SK-N-SH (cell line): ENCODE results near the gene DHX9. TPM values are rescaled to one million over a fixed set of nuclear protein-coding genes. Genes with fewer than 3 reads are reported as not detected.

Source experiments
- CTCF ChIA-PET: fragments of 300-600, 350-600 bp; formaldehyde crosslinking; extraction: SDS; loops from one replicate; lab custom pipeline; 2021; lab: Yijun Ruan, JAX
- POLR2A ChIA-PET: fragments of 350-600 bp; sonication (Branson Sonifier 250); formaldehyde crosslinking; extraction: SDS; loops from one replicate; lab custom pipeline; 2020; ENCODE audit warnings: antibody characterized with exemption, inconsistent platforms; lab: Yijun Ruan, JAX
- DNase-seq: peaks from one replicate; pipeline ENCODE4 v3.0.0; 2012
- H2AFZ ChIP-seq: fragments of 200-600 bp; sonication (generic); 2 replicates; pipeline ENCODE4 v1.8.1; 2016; ENCODE audit warnings: antibody characterized with exemption, mild to moderate bottlenecking, low read depth
- H3F3A ChIP-seq: fragments of 200-600 bp; sonication (generic); replicated peaks from 2 replicates; pipeline ENCODE3; 2016; ENCODE audit warnings: antibody characterized with exemption, mild to moderate bottlenecking; ENCODE audit not compliant: insufficient read depth
- H3K27ac ChIP-seq, 2 experiments: fragments of 200-500 bp in 1 of 2; fragments of 200-600 bp in 1 of 2; sonication (Bioruptor generic) in 1 of 2; sonication (generic), shearing (Covaris generic) in 1 of 2; 2 replicates each; pipeline versions ENCODE4 v1.5.1 to v1.6.1; 2014 to 2016; ENCODE audit warnings: low read depth in 2 of 2, inconsistent platforms in 1 of 2, low read length in 1 of 2, mild to moderate bottlenecking in 1 of 2, mixed read lengths in 1 of 2
- H3K27me3 ChIP-seq: fragments of 200-600 bp; sonication (generic), shearing (Covaris generic); 2 replicates; pipeline ENCODE4 v1.6.1; 2016; ENCODE audit warnings: mixed run types; ENCODE audit not compliant: insufficient read depth
- H3K36me3 ChIP-seq, 2 experiments: fragments of 200-500 bp in 1 of 2; fragments of 200-600 bp in 1 of 2; sonication (Bioruptor generic) in 1 of 2; sonication (generic) in 1 of 2; replicated peaks in 1 of 2; 2 replicates each; pipeline versions ENCODE3 to v1.5.1; 2014 to 2016; ENCODE audit warnings: low read length in 1 of 2, mild to moderate bottlenecking in 1 of 2; ENCODE audit not compliant: insufficient read depth in 2 of 2, control insufficient read depth in 1 of 2
- H3K4me1 ChIP-seq, 2 experiments: fragments of 200-500 bp in 1 of 2; fragments of 200-600 bp in 1 of 2; sonication (Bioruptor generic) in 1 of 2; sonication (generic), shearing (Covaris generic) in 1 of 2; 2 replicates each; pipeline versions ENCODE4 v1.5.1 to v1.6.1; 2014 to 2016; ENCODE audit warnings: low read depth in 1 of 2, low read length in 1 of 2, mixed run types in 1 of 2; ENCODE audit not compliant: insufficient read depth in 2 of 2, control insufficient read depth in 1 of 2
- H3K4me2 ChIP-seq: fragments of 200-600 bp; sonication (generic), shearing (Covaris generic); 2 replicates; pipeline ENCODE4 v1.6.1; 2017; ENCODE audit warnings: mixed run types
- H3K4me3 ChIP-seq, 2 experiments: fragments of 200-500 bp in 1 of 2; fragments of 200-600 bp in 1 of 2; sonication (Bioruptor generic) in 1 of 2; sonication (generic), shearing (Covaris generic) in 1 of 2; 2 replicates each; pipeline versions ENCODE4 v1.5.1 to v1.8.1; 2014 to 2016; ENCODE audit warnings: low read depth in 2 of 2, inconsistent platforms in 1 of 2, low read length in 1 of 2, mild to moderate bottlenecking in 1 of 2, mixed read lengths in 1 of 2, moderate library complexity in 1 of 2
- H3K79me2 ChIP-seq: fragments of 200-600 bp; sonication (generic); 2 replicates; pipeline ENCODE4 v1.8.1; 2017; ENCODE audit warnings: mild to moderate bottlenecking; ENCODE audit not compliant: insufficient read depth
- H3K9ac ChIP-seq: fragments of 200-600 bp; sonication (generic); 2 replicates; pipeline ENCODE4 v1.6.1; 2017; ENCODE audit warnings: mixed run types
- H3K9me2 ChIP-seq: fragments of 200-600 bp; sonication (generic); 2 replicates; pipeline ENCODE4 v1.6.1; 2017; ENCODE audit warnings: mixed run types
- H3K9me3 ChIP-seq: fragments of 200-600 bp; sonication (generic); 2 replicates; pipeline ENCODE4 v1.6.1; 2017; ENCODE audit warnings: mixed run types, mild to moderate bottlenecking, moderate library complexity
- H4K20me1 ChIP-seq: fragments of 200-600 bp; sonication (generic); 2 replicates; pipeline ENCODE4 v1.6.1; 2017; ENCODE audit warnings: mild to moderate bottlenecking, mixed run types; ENCODE audit not compliant: insufficient read depth
- CHD2 ChIP-seq: fragments of 150-350 bp; IDR thresholded peaks from 2 replicates; pipeline ENCODE4 v1.6.1; 2018; ENCODE audit warnings: low read length; ENCODE audit not compliant: partially characterized antibody
- EP300 ChIP-seq, 2 experiments: IDR thresholded peaks; 2 replicates each; pipeline versions ENCODE4 v1.4.0 to v1.6.1; 2012; ENCODE audit warnings: borderline replicate concordance in 1 of 2, low read depth in 1 of 2, low read length in 1 of 2
- EZH2phosphoT487 ChIP-seq: fragments of 200-600 bp; sonication (generic); IDR thresholded peaks from 2 replicates; pipeline ENCODE4 v1.6.1; 2017; ENCODE audit warnings: low read depth, mixed run types, mild to moderate bottlenecking, antibody characterized with exemption, moderate library complexity, borderline replicate concordance
- FOXJ3 ChIP-seq: sonication (generic); formaldehyde crosslinking; IDR thresholded peaks from 2 replicates; pipeline ENCODE4 v1.5.1; 2020; ENCODE audit warnings: mild to moderate bottlenecking, missing genetic modification reagents
- GATA2 ChIP-seq: sonication (generic); formaldehyde crosslinking; IDR thresholded peaks from 2 replicates; pipeline ENCODE4 v1.5.0; 2020; ENCODE audit warnings: mild to moderate bottlenecking, missing genetic modification reagents
- JUND ChIP-seq: IDR thresholded peaks from 2 replicates; pipeline ENCODE4 v1.4.0; 2012
- MEF2A ChIP-seq: IDR thresholded peaks from 2 replicates; pipeline ENCODE4 v1.4.0; 2012; ENCODE audit warnings: low read depth, borderline replicate concordance
- MXI1 ChIP-seq: IDR thresholded peaks from 2 replicates; pipeline ENCODE4 v1.6.1; 2012; ENCODE audit warnings: mild to moderate bottlenecking, low read depth, low read length, improper control_type of control experiment
- NFIC ChIP-seq: IDR thresholded peaks from 2 replicates; pipeline ENCODE4 v1.4.0; 2012; ENCODE audit warnings: borderline replicate concordance
- POLR2AphosphoS5 ChIP-seq: IDR thresholded peaks from 2 replicates; pipeline ENCODE4 v1.6.1; 2012; ENCODE audit warnings: low read depth, low read length
- RCOR1 ChIP-seq: fragments of 150-350 bp; IDR thresholded peaks from 2 replicates; pipeline ENCODE4 v1.6.1; 2017; ENCODE audit warnings: antibody characterized with exemption, low read length
- RFX5 ChIP-seq: IDR thresholded peaks from 2 replicates; pipeline ENCODE4 v1.6.1; 2012; ENCODE audit warnings: mild to moderate bottlenecking, improper control_type of control experiment, low read length
- SIN3A ChIP-seq: IDR thresholded peaks from 2 replicates; pipeline ENCODE4 v1.6.1; 2012; ENCODE audit warnings: low read depth, mild to moderate bottlenecking, low read length, moderate library complexity, borderline replicate concordance
- SMC3 ChIP-seq: IDR thresholded peaks from 2 replicates; pipeline ENCODE4 v1.6.1; 2012; ENCODE audit warnings: low read depth, low read length, improper control_type of control experiment
- TAF1 ChIP-seq: IDR thresholded peaks from 2 replicates; pipeline ENCODE4 v1.6.1; 2012; ENCODE audit warnings: low read depth, mild to moderate bottlenecking, low read length, moderate library complexity, borderline replicate concordance
- TCF12 ChIP-seq: IDR thresholded peaks from 2 replicates; pipeline ENCODE4 v1.4.0; 2012
- TEAD4 ChIP-seq: IDR thresholded peaks from 2 replicates; pipeline ENCODE4 v1.4.0; 2012; ENCODE audit warnings: mild to moderate bottlenecking, borderline replicate concordance; ENCODE audit not compliant: insufficient read depth
- USF1 ChIP-seq: IDR thresholded peaks from 2 replicates; pipeline ENCODE4 v1.4.0; 2012; ENCODE audit warnings: low read depth, borderline replicate concordance
- USF2 ChIP-seq: fragments of 150-350 bp; IDR thresholded peaks from 2 replicates; pipeline ENCODE4 v1.6.1; 2017; ENCODE audit warnings: antibody characterized with exemption, low read length, low read depth, borderline replicate concordance
- whole genome bisulfite sequencing: methylation state at CpG from one replicate; pipeline ENCODE4 v1.1.6; 2017; ENCODE audit warnings: low lambda C conversion rate; 5-methylcytosine and 5-hydroxymethylcytosine counted together
- polyA plus RNA-seq, 3 experiments: library from polyadenylated mRNA; depleted of rRNA; stranded (reverse); fragments of >200 nt; gene quantifications; 2 replicates each; pipeline ENCODE4 v1.2.3, GENCODE V29; 2012
- TF ChIP-seq, protein P1 (sequence below): IDR thresholded peaks from 2 replicates; pipeline ENCODE4 v1.4.0; 2012; ENCODE audit warnings: low read depth, borderline replicate concordance
- TF ChIP-seq, protein P2 (sequence below): fragments of 150-350 bp; IDR thresholded peaks from 2 replicates; pipeline ENCODE4 v1.6.1; 2016; ENCODE audit warnings: mild to moderate bottlenecking, low read depth, low read length
- TF ChIP-seq, protein P3 (sequence below): IDR thresholded peaks from 2 replicates; pipeline ENCODE4 v1.6.1; 2012; ENCODE audit warnings: mild to moderate bottlenecking, low read depth, low read length, moderate library complexity
- TF ChIP-seq, protein P4 (sequence below): IDR thresholded peaks from 2 replicates; pipeline ENCODE4 v1.4.0; 2012; ENCODE audit warnings: low read depth

DHX9 gene
- polyA plus RNA-seq, 1 of the 3 experiments (the other 2 are of a cell fraction), result 145 TPM

- TF ChIP-seq SIN3A (no peak), POLR2AphosphoS5 (no peak), USF1 (no peak), RCOR1 (no peak), MXI1 (no peak), GATA2 (no peak), NFIC (no peak)
- TF ChIP-seq, all 33 proteins: peak for 0
These were observed 74.3 kb downstream of the DHX9 start (continued) for GRCh38 chr1:182913401-182913800.

DNA sequence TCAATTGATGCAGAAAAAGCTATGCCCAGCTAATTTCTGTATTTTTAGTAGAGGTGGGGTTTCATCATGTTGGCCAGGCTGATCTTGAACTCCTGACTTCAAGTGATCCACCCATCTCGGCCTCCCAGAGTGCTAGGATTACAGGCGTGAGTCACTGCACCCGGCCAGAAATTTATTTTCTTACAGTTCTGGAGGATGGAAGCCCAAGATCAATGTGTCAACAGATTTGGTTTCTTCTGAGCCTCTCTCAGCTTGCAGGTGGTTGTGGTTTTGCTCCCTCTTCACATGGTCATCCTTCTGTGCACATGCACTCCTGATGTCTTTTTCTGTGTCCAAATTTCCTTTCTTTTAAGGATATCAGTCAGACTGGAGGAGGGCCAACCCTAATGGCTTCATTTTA is 78.2 kb downstream of the DHX9 start:
- DNase-seq, result no peak
- H3F3A ChIP-seq, result no peaks in the 10 kb centered on the region
- CTCF ChIA-PET, result no interaction called here
- no peaks in the 10 kb centered on the region for H4K20me1 ChIP-seq
- H3K27me3 ChIP-seq, result no peaks in the 10 kb centered on the region; the same call in 1 of the 2 replicates
- TF ChIP-seq, protein P1, sequence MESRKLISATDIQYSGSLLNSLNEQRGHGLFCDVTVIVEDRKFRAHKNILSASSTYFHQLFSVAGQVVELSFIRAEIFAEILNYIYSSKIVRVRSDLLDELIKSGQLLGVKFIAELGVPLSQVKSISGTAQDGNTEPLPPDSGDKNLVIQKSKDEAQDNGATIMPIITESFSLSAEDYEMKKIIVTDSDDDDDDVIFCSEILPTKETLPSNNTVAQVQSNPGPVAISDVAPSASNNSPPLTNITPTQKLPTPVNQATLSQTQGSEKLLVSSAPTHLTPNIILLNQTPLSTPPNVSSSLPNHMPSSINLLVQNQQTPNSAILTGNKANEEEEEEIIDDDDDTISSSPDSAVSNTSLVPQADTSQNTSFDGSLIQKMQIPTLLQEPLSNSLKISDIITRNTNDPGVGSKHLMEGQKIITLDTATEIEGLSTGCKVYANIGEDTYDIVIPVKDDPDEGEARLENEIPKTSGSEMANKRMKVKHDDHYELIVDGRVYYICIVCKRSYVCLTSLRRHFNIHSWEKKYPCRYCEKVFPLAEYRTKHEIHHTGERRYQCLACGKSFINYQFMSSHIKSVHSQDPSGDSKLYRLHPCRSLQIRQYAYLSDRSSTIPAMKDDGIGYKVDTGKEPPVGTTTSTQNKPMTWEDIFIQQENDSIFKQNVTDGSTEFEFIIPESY, result no peak
- TF ChIP-seq SMC3, result no peak
- no peak for TF ChIP-seq GATA2
- TF ChIP-seq JUND, result no peak
- TF ChIP-seq, protein P2, sequence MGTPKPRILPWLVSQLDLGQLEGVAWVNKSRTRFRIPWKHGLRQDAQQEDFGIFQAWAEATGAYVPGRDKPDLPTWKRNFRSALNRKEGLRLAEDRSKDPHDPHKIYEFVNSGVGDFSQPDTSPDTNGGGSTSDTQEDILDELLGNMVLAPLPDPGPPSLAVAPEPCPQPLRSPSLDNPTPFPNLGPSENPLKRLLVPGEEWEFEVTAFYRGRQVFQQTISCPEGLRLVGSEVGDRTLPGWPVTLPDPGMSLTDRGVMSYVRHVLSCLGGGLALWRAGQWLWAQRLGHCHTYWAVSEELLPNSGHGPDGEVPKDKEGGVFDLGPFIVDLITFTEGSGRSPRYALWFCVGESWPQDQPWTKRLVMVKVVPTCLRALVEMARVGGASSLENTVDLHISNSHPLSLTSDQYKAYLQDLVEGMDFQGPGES, result no peak
- TF ChIP-seq FOXJ3 (CRISPR knock-in tag), result no peak
- TF ChIP-seq MEF2A, result no peak
- TF ChIP-seq, protein P3, sequence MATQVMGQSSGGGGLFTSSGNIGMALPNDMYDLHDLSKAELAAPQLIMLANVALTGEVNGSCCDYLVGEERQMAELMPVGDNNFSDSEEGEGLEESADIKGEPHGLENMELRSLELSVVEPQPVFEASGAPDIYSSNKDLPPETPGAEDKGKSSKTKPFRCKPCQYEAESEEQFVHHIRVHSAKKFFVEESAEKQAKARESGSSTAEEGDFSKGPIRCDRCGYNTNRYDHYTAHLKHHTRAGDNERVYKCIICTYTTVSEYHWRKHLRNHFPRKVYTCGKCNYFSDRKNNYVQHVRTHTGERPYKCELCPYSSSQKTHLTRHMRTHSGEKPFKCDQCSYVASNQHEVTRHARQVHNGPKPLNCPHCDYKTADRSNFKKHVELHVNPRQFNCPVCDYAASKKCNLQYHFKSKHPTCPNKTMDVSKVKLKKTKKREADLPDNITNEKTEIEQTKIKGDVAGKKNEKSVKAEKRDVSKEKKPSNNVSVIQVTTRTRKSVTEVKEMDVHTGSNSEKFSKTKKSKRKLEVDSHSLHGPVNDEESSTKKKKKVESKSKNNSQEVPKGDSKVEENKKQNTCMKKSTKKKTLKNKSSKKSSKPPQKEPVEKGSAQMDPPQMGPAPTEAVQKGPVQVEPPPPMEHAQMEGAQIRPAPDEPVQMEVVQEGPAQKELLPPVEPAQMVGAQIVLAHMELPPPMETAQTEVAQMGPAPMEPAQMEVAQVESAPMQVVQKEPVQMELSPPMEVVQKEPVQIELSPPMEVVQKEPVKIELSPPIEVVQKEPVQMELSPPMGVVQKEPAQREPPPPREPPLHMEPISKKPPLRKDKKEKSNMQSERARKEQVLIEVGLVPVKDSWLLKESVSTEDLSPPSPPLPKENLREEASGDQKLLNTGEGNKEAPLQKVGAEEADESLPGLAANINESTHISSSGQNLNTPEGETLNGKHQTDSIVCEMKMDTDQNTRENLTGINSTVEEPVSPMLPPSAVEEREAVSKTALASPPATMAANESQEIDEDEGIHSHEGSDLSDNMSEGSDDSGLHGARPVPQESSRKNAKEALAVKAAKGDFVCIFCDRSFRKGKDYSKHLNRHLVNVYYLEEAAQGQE, result no peak
- TF ChIP-seq, protein P4, sequence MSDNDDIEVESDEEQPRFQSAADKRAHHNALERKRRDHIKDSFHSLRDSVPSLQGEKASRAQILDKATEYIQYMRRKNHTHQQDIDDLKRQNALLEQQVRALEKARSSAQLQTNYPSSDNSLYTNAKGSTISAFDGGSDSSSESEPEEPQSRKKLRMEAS, result no peak
- no peak for TF ChIP-seq RFX5
- TF ChIP-seq EP300 (IDR thresholded peaks at IDR 0.05; ENCODE audit: borderline replicate concordance in 1 of 2, low read depth in 1 of 2, low read length in 1 of 2), result no peak
- no peak for TF ChIP-seq USF1
- no peak for TF ChIP-seq TCF12
- no peak for TF ChIP-seq EZH2phosphoT487
- no peak for TF ChIP-seq TEAD4
- no peak for TF ChIP-seq TAF1
- no peak for TF ChIP-seq USF2
- no peak for TF ChIP-seq CHD2
- H3K9me2 ChIP-seq, result no peaks in the 10 kb centered on the region
- H2AFZ ChIP-seq, result no peak overlapping the region
- no peaks in the 10 kb centered on the region for H3K4me1 ChIP-seq
- POLR2A ChIA-PET, result no interaction called here
- peaks cover 4% of the 10 kb centered on the region; the same call in 1 of the 2 replicates for H3K9me3 ChIP-seq
- H3K4me2 ChIP-seq, result no peak overlapping the region
- 64% methylated on average over 3 of the region's 3 CpGs for WGBS
- H3K27ac ChIP-seq, result no peak overlapping the region
- no peak overlapping the region for H3K9ac ChIP-seq
- no peak overlapping the region for H3K4me3 ChIP-seq
- H3K79me2 ChIP-seq, result no peaks in the 10 kb centered on the region
- no peaks in the 10 kb centered on the region for H3K36me3 ChIP-seq
